NB4 (cell line): ENCODE results near the gene MSRB3.

ENCODE experiments used
- CTCF ChIP-seq: IDR thresholded peaks from one replicate; pipeline ENCODE4 v1.5.1; 2012; ENCODE audit warnings: low read depth, low read length
- POLR2A ChIP-seq: IDR thresholded peaks from 2 replicates; pipeline ENCODE4 v1.6.1; 2011; ENCODE audit warnings: mild to moderate bottlenecking; ENCODE audit not compliant: insufficient read length; ENCODE audit errors: extremely low read depth

- no peak for TF ChIP-seq CTCF
- no peak for TF ChIP-seq POLR2A
These were observed 196.3 kb downstream of the MSRB3 start for GRCh38 chr12:65474831-65475230.
